ENCODE measurements around the gene RPS5.

- TF ChIP-seq POLR2A (IDR thresholded peaks at IDR 0.05; ENCODE audit: low read depth, low read length) (no peak), POLR2AphosphoS5 (IDR thresholded peaks at IDR 0.05; ENCODE audit: low read depth, low read length) (no peak), TAF1 (IDR thresholded peaks at IDR 0.05; ENCODE audit: borderline replicate concordance, low read depth, low read length) (no peak)
These were observed 1.1 kb downstream of the RPS5 start for GRCh38 chr19:58388175-58388526.

All from GM12892 (cell line).